RWPE1 (cell line): ENCODE results near the gene DUSP18.
"Not testable (repeated sequence)": the region's sequence is repeated elsewhere in the genome, so short reads cannot be mapped to it uniquely, and the experiment has no call there.

Source experiments
- CTCF ChIA-PET: fragments of 350-600 bp; sonication (Branson Sonifier 250); formaldehyde crosslinking; extraction: SDS; loops from one replicate; lab custom pipeline; 2021; lab: Yijun Ruan, JAX
- POLR2A ChIA-PET: fragments of 400-600 bp; formaldehyde crosslinking; extraction: SDS; loops from one replicate; lab custom pipeline; 2020; ENCODE audit warnings: antibody characterized with exemption; ENCODE audit not compliant: low non-redundant PET; lab: Yijun Ruan, JAX
- DNase-seq: peaks from one replicate; pipeline ENCODE4 v3.0.0; 2012; ENCODE audit warnings: low spot score
- H3K27ac ChIP-seq: fragments of 450-650 bp; 2 replicates; pipeline ENCODE4 v1.5.1; 2017
- CTCF ChIP-seq: fragments of 450-650 bp; conservative IDR thresholded peaks from 2 replicates; pipeline ENCODE4 v1.5.1; 2017; ENCODE audit warnings: low read depth, mild to moderate bottlenecking

DUSP18 gene

GRCh38 chr22:30636226-30637077 lies 31.2 kb downstream of the DUSP18 start:
- H3K27ac ChIP-seq = peak overlapping the region; percentile 85
- POLR2A ChIA-PET = no interaction called here
- CTCF ChIA-PET = interaction anchor here (1.0 to 4.0 kb wide), 2 partner anchors 13 to 119 kb away, joined by 4 to 33 read pairs; no protein-coding TSS in a partner anchor
- DNase-seq = no peak
- TF ChIP-seq CTCF = no peak

- TF ChIP-seq CTCF = no peak
- CTCF ChIA-PET = interaction anchor here (1.0 to 4.0 kb wide), 3 partner anchors 14 to 120 kb away, joined by 3 to 33 read pairs (median 4); partner anchors contain the start of gene PES1
- POLR2A ChIA-PET = no interaction called here
- DNase-seq = peak; percentile 84
- peak within 1 kb of the TSS; percentile 85 for H3K27ac ChIP-seq
Observed at GRCh38 chr22:30635273-30636225, 32.1 kb downstream of the DUSP18 start, which contains the start of gene SLC35E4. Gene SLC35E4 (plus strand): TSS chr22:30635781. CDS start chr22:30636451, 670 bp downstream.

- ChIA-PET POLR2A (no interaction called here), CTCF (interaction anchor here (0.6 to 4.0 kb wide), 7 partner anchors 10 to 121 kb away, joined by 3 to 33 read pairs (median 4); partner anchors contain the start of genes PES1 and TCN2)
- H3K27ac ChIP-seq = peak overlapping the region; percentile 85
- DNase-seq = peak; percentile 85
- TF ChIP-seq CTCF = peak; percentile 88
Observed at GRCh38 chr22:30634471-30635233, 33.0 kb downstream of the DUSP18 start.

- POLR2A ChIA-PET, H3K27ac ChIP-seq, DNase-seq, CTCF ChIA-PET: not testable (repeated sequence)
Observed at GRCh38 chr22:30631469-30631868, 36.2 kb downstream of the DUSP18 start.

GRCh38 chr22:30628491-30628890 lies 39.2 kb downstream of the DUSP18 start:
- DNase-seq = no peak
- H3K27ac ChIP-seq = no peak overlapping the region
- ChIA-PET POLR2A (no interaction called here), CTCF (no interaction called here)
- no peak for TF ChIP-seq CTCF

GRCh38 chr22:30627471-30627870 lies 40.2 kb downstream of the DUSP18 start:
- no peak for DNase-seq
- ChIA-PET POLR2A (no interaction called here), CTCF (no interaction called here)
- H3K27ac ChIP-seq = no peak overlapping the region
- TF ChIP-seq CTCF = no peak
